Germinal center (tissue), 1 donor: ENCODE data around the gene UGT1A10.
"Not testable (repeated sequence)": the region's sequence is repeated elsewhere in the genome, so short reads cannot be mapped to it uniquely, and the experiment has no call there.

Experiments used
- DNase-seq: peaks from one replicate; pipeline ENCODE4 v3.0.0; 2012; ENCODE audit warnings: mixed read lengths, low spot score

UGT1A10 gene

GRCh38 chr2:233743464-233744259 is 107.4 kb downstream of the UGT1A10 start:
- no peak for DNase-seq

GRCh38 chr2:233745073-233745755 is 109.0 kb downstream of the UGT1A10 start:
- no peak for DNase-seq

GRCh38 chr2:233745838-233746237 is 109.6 kb downstream of the UGT1A10 start:
- not testable (repeated sequence) for DNase-seq

GRCh38 chr2:233746475-233747282 is 110.4 kb downstream of the UGT1A10 start:
- no peak for DNase-seq

DNA sequence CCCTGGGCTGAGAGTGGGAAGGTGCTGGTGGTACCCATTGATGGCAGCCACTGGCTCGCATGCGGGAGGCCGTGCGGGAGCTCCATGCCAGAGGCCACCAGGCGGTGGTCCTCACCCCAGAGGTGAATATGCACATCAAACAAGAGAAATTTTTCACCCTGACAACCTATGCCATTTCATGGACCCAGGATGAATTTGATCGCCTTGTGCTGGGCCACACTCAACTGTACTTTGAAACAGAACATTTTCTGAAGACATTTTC is 111.0 kb downstream of the UGT1A10 start:
- DNase-seq: no peak

DNA sequence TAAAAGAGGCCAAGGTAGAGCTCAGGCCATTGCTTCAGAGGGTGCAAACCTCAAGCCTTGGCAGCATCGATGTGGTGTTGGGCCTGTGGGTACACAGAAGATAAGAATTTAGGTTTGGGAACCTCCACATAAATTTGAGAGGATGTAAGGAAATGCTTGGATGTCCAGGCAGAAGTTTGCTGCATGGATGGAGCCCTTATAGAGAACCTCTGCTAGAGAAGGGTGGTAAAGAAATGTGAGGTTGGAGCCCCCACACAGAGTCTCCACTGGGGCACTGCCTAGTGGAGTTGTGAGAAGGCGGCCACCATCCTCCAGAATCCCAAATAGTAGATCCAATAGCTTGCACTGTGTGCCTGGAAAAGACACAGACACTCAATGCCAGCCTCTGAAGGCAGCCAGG is 114.4 kb downstream of the UGT1A10 start:
- not testable (repeated sequence) for DNase-seq

GRCh38 chr2:233751212-233752009 is 115.2 kb downstream of the UGT1A10 start:
- DNase-seq: not testable (repeated sequence)

GRCh38 chr2:233754872-233755611 is 118.8 kb downstream of the UGT1A10 start:
- DNase-seq: no peak

- DNase-seq: no peak
These were observed 120.3 kb downstream of the UGT1A10 start for GRCh38 chr2:233756429-233757081.

GRCh38 chr2:233758141-233758540 is 121.9 kb downstream of the UGT1A10 start:
- no peak for DNase-seq

DNA sequence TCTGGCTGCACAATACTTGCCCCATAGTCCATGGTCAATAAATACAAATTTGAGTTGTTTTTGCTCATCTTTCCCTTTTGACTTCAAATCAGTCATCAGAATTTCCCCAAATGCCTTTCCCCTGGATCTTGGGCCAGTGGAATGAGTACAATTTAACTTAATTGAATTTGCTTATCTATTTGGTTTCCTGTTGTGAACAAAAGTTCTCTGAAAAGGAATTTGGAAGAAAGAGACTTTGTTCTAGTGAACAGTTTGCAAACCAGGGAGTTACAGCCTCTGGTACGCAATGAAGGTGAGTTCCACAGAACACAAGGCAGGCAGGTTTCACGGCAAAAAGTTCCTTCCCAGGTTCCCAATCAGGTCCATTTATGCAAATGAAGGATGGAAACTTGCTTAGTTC is 122.6 kb downstream of the UGT1A10 start:
- DNase-seq: no peak

- DNase-seq: no peak
These were observed 123.8 kb downstream of the UGT1A10 start, which contains the start of gene UGT1A1 for GRCh38 chr2:233760043-233760442. Gene UGT1A1 (plus strand): TSS chr2:233760270. CDS start chr2:233760288, 18 bp downstream.

DNA sequence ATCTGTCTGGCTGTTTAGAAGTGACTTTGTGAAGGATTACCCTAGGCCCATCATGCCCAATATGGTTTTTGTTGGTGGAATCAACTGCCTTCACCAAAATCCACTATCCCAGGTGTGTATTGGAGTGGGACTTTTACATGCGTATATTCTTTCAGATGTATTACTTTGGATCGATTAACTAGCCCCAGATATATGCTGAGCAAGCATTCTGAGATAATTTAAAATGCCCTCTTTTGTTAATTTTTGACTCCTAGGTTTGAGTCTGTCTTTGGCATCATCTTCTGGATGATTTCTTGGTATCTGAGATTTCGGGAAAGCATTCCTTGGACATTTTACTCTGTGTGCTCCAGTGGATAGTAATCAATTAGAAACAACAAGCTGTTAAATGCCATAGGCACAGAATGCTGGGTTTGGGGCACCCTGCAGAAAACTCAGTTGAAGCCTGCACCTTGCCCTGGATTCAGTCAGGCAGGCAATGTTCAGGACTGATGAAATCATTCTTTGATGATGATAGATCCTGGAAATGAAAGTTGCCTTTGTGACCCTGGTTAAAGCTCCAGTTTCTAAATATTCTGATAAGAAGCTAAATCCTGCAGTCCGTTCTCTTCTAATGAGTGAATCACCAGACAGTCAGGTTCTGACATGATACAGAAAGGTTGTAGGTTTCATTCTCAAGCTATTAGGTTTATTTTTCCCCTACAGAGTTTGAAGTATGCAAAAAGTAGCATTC is 125.0 kb downstream of the UGT1A10 start:
- DNase-seq: no peak

GRCh38 chr2:233764264-233764663 is 128.0 kb downstream of the UGT1A10 start:
- no peak for DNase-seq

GRCh38 chr2:233764761-233765160 is 128.5 kb downstream of the UGT1A10 start:
- no peak for DNase-seq

DNA sequence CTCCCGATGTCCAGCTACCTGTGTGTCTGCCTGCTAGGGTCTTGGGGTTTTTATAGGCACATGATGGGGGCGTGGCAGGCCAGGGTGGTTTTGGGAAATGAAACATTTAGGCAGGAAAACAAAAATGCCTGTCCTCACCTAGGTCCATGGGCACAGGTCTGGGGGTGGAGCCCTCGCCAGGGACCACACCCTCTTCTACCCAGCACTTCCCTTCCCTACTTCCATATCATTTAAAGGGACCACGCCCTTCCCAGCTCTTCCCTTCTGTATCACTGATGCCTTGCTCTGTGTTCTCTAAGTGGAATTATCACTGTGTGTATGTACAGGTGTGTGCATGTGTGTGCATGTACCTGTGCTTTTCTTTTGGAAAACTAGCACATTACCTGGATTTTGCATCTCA is 130.2 kb downstream of the UGT1A10 start:
- no peak for DNase-seq

DNA sequence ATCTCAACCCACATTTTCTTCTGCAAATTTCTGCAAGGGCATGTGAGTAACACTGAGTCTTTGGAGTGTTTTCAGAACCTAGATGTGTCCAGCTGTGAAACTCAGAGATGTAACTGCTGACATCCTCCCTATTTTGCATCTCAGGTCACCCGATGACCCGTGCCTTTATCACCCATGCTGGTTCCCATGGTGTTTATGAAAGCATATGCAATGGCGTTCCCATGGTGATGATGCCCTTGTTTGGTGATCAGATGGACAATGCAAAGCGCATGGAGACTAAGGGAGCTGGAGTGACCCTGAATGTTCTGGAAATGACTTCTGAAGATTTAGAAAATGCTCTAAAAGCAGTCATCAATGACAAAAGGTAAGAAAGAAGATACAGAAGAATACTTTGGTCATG is 131.8 kb downstream of the UGT1A10 start:
- DNase-seq: no peak

DNA sequence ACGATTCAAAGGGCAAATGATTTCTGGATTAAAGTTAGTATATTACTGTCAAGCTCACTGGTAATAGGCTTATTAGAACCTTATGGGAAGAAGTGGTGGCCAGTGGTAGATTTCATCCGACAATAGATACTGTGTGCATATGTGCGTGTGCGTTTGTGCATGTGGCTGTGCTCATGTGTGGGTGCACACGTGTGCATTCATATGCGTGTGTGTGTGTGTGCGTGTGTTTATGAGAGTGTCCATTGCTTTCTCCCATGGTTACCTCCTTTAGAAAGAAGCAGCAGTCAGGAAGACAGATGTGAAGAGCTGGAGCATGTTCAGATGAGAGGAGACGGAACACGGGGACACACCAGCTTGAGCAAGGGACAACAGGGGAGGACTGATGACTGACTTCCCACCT is 133.0 kb downstream of the UGT1A10 start:
- DNase-seq: no peak

DNA sequence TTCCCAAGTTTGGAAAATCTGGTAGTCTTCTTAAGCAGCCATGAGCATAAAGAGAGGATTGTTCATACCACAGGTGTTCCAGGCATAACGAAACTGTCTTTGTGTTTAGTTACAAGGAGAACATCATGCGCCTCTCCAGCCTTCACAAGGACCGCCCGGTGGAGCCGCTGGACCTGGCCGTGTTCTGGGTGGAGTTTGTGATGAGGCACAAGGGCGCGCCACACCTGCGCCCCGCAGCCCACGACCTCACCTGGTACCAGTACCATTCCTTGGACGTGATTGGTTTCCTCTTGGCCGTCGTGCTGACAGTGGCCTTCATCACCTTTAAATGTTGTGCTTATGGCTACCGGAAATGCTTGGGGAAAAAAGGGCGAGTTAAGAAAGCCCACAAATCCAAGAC is 135.9 kb downstream of the UGT1A10 start:
- DNase-seq: no peak

GRCh38 chr2:233772583-233772982 is 136.3 kb downstream of the UGT1A10 start:
- no peak for DNase-seq
